SU-DHL-6 (cell line): ENCODE results near the gene CPNE4.

Experiments used
- H2AFZ ChIP-seq: fragments of 200-600 bp; sonication (generic); 2 replicates; pipeline ENCODE4 v1.6.1; 2014; ENCODE audit warnings: low read depth, mild to moderate bottlenecking, moderate library complexity, mixed read lengths, antibody characterized with exemption, low read length; ENCODE audit not compliant: severe bottlenecking
- H3F3A ChIP-seq: fragments of 200-600 bp; shearing (Covaris generic); 2 replicates; pipeline ENCODE4 v1.6.0; 2016; ENCODE audit warnings: antibody characterized with exemption, mild to moderate bottlenecking; ENCODE audit not compliant: insufficient read depth
- H3K27ac ChIP-seq: fragments of 200-600 bp; sonication (generic); 2 replicates; pipeline ENCODE4 v1.5.1; 2016; ENCODE audit warnings: low read depth, mild to moderate bottlenecking, low read length, moderate library complexity, mixed read lengths
- H3K27me3 ChIP-seq: fragments of 200-600 bp; sonication (generic), shearing (Covaris generic); 2 replicates; pipeline ENCODE4 v1.6.0; 2014; ENCODE audit warnings: mild to moderate bottlenecking, low read length
- H3K36me3 ChIP-seq: fragments of 200-600 bp; sonication (generic); 2 replicates; pipeline ENCODE4 v1.6.1; 2014; ENCODE audit warnings: mild to moderate bottlenecking, low read length, mixed read lengths
- H3K4me2 ChIP-seq: fragments of 300-600, 200-600 bp; shearing (Covaris generic), sonication (generic); 2 replicates; pipeline ENCODE4 v1.6.0; 2014; ENCODE audit warnings: low read length, low read depth, mild to moderate bottlenecking; ENCODE audit not compliant: poor library complexity, severe bottlenecking
- H3K4me3 ChIP-seq: fragments of 200-600 bp; sonication (generic); 2 replicates; pipeline ENCODE4 v1.5.1; 2014; ENCODE audit warnings: antibody characterized with exemption, low read length, mild to moderate bottlenecking, mixed read lengths; ENCODE audit not compliant: insufficient read depth, poor library complexity, severe bottlenecking
- H3K79me2 ChIP-seq: fragments of 200-600 bp; sonication (generic); 2 replicates; pipeline ENCODE4 v1.6.1; 2014; ENCODE audit warnings: mild to moderate bottlenecking, low read length, moderate library complexity; ENCODE audit not compliant: insufficient read depth
- H3K9ac ChIP-seq: fragments of 200-600 bp; sonication (generic); 2 replicates; pipeline ENCODE4 v1.7.0; 2014; ENCODE audit warnings: mild to moderate bottlenecking, low read length
- H3K9me2 ChIP-seq: fragments of 200-600 bp; sonication (generic); replicated peaks from 2 replicates; pipeline ENCODE4 v1.6.1; 2014; ENCODE audit warnings: low read length; ENCODE audit not compliant: insufficient read depth
- H3K9me3 ChIP-seq: fragments of 200-600 bp; sonication (generic); 2 replicates; pipeline ENCODE4 v1.6.1; 2014; ENCODE audit warnings: low read length, mixed read lengths; ENCODE audit not compliant: insufficient read depth
- H4K20me1 ChIP-seq: fragments of 200-600 bp; sonication (generic); 2 replicates; pipeline ENCODE4 v1.6.1; 2014; ENCODE audit warnings: low read depth, mild to moderate bottlenecking, antibody characterized with exemption, low read length, moderate library complexity, mixed read lengths
- CTCF ChIP-seq: fragments of 200-600 bp; sonication (generic); IDR thresholded peaks from one replicate; pipeline ENCODE4 v1.5.1; 2017; ENCODE audit warnings: antibody characterized with exemption, mild to moderate bottlenecking, low read length, moderate library complexity; ENCODE audit not compliant: insufficient read depth, poor library complexity, severe bottlenecking
- EZH2phosphoT487 ChIP-seq: fragments of 200-600 bp; sonication (generic), shearing (Covaris generic); conservative IDR thresholded peaks from 2 replicates; pipeline ENCODE4 v1.6.1; 2018; ENCODE audit warnings: mild to moderate bottlenecking, antibody characterized with exemption, low read length, moderate library complexity, mixed read lengths

The CPNE4 gene

GRCh38 chr3:131807822-131808221 lies 227.0 kb downstream of the CPNE4 start:
- Histone ChIP-seq H3K79me2 (no peaks in the 10 kb centered on the region), H4K20me1 (no peaks in the 10 kb centered on the region)

GRCh38 chr3:131806736-131807135 lies 228.1 kb downstream of the CPNE4 start:
- Histone ChIP-seq H3K27me3 (no peaks in the 10 kb centered on the region), H3K4me3 (no peak overlapping the region), H3K36me3 (no peaks in the 10 kb centered on the region), H3K4me2 (no peak overlapping the region), H3K9ac (no peak overlapping the region), H3K27ac (no peak overlapping the region), H2AFZ (no peak overlapping the region), H3F3A (no peaks in the 10 kb centered on the region), H4K20me1 (no peaks in the 10 kb centered on the region), H3K79me2 (no peaks in the 10 kb centered on the region), H3K9me3 (no peaks in the 10 kb centered on the region), H3K9me2 (no peaks in the 10 kb centered on the region)
- TF ChIP-seq CTCF (no peak), EZH2phosphoT487 (no peak)

More at GRCh38 chr3:131807822-131808221, 227.0 kb downstream of the CPNE4 start:
- Histone ChIP-seq H3K9me3 (no peaks in the 10 kb centered on the region), H3K9ac (no peak overlapping the region), H3F3A (no peaks in the 10 kb centered on the region), H3K4me3 (no peak overlapping the region), H3K27me3 (no peaks in the 10 kb centered on the region), H3K27ac (no peak overlapping the region), H3K4me2 (no peak overlapping the region), H3K9me2 (no peaks in the 10 kb centered on the region), H2AFZ (no peak overlapping the region), H3K36me3 (no peaks in the 10 kb centered on the region)
- TF ChIP-seq EZH2phosphoT487 (no peak), CTCF (no peak)

DNA sequence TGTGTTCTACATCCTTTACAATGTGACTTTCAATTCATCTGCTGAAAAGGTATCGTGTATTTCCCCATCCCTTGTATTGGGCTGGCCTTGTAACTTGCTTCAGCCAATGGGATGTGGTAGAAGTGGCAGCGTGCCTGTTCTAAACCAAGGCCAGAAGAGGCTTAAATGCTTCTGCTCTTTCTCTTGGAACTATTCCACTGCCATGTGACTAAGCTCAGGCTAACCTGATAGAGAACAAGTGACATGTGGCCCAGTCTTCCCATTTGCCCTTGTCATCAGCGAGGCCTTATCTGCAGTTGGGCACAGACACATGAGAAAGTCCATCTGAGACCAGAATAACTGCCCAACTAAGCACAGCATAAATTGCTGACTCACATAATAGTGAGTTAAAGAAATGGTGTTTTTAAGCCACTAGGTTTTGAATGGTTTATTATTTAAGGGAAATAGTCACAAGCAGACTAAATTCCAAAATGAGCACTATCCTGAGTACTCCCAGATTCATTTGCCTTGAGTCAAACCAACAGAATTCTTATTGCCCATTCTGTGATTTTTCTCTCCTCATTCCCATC lies 230.2 kb downstream of the CPNE4 start:
- Histone ChIP-seq H3K4me2 (no peak overlapping the region), H3K27ac (no peak overlapping the region), H3K79me2 (no peaks in the 10 kb centered on the region), H3K4me3 (no peak overlapping the region), H3K27me3 (no peaks in the 10 kb centered on the region), H4K20me1 (no peaks in the 10 kb centered on the region), H3K36me3 (no peaks in the 10 kb centered on the region), H3K9ac (no peak overlapping the region), H3K9me3 (no peaks in the 10 kb centered on the region), H2AFZ (no peak overlapping the region), H3F3A (no peaks in the 10 kb centered on the region), H3K9me2 (no peaks in the 10 kb centered on the region)
- TF ChIP-seq EZH2phosphoT487 = no peak

DNA sequence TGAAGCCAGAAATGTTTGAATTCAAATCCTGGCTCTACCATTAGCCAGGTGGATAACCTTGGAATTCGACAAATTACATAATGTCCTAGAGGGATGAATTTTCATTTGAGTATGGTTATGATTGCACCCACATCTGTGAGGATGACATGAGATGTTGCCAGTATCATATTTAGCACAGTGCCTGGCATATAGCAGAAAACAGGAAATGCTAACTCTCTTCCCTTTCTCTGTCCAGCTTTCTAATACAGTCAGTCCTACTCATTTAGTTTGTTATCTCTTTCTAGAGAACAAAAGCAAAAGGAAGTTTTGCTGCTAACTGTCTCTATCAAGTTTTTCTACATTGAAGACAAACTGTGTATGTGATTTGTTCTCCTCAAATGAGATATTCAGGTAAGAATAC lies 231.7 kb downstream of the CPNE4 start:
- H3K27ac ChIP-seq = no peak overlapping the region
- H3F3A ChIP-seq = no peaks in the 10 kb centered on the region
- no peak for TF ChIP-seq CTCF
- no peak for TF ChIP-seq EZH2phosphoT487
- no peaks in the 10 kb centered on the region for H3K36me3 ChIP-seq
- no peaks in the 10 kb centered on the region for H3K9me2 ChIP-seq
- H3K9me3 ChIP-seq = no peaks in the 10 kb centered on the region
- H2AFZ ChIP-seq = no peak overlapping the region
- no peaks in the 10 kb centered on the region for H4K20me1 ChIP-seq
- no peaks in the 10 kb centered on the region for H3K27me3 ChIP-seq
- no peak overlapping the region for H3K4me2 ChIP-seq
- H3K9ac ChIP-seq = no peak overlapping the region
- H3K4me3 ChIP-seq = no peak overlapping the region
- H3K79me2 ChIP-seq = no peaks in the 10 kb centered on the region
